HepG2 (cell line): Measurements from ENCODE around the gene KIAA1958. TPM values are rescaled to one million over a fixed set of nuclear protein-coding genes. Genes with fewer than 3 reads are reported as not detected.

Source experiments
- ARID4A ChIP-seq: sonication (generic); formaldehyde crosslinking; IDR thresholded peaks from 2 replicates; pipeline ENCODE4 v1.5.0; 2020; ENCODE audit warnings: mild to moderate bottlenecking, missing genetic modification reagents, borderline replicate concordance
- E2F1 ChIP-seq: sonication (generic); formaldehyde crosslinking; IDR thresholded peaks from 2 replicates; pipeline ENCODE4 v1.5.0; 2020; ENCODE audit warnings: missing genetic modification reagents
- EHMT2 ChIP-seq: fragments of 200-600 bp; sonication (generic); IDR thresholded peaks from 2 replicates; pipeline ENCODE4 v1.7.0; 2017; ENCODE audit warnings: antibody characterized with exemption, low read depth, low read length, borderline replicate concordance
- FOXP1 ChIP-seq, 2 experiments: fragments of 450-650 bp in 1 of 2; IDR thresholded peaks; 2 replicates each; pipeline ENCODE4 v1.6.1; 2017 to 2018; ENCODE audit warnings: antibody characterized with exemption in 1 of 2
- HNRNPL ChIP-seq: fragments of 200-400 bp; formaldehyde crosslinking; IDR thresholded peaks from 2 replicates; pipeline ENCODE4 v1.6.1; 2017; ENCODE audit warnings: mild to moderate bottlenecking, low read depth, low read length
- RXRB ChIP-seq: IDR thresholded peaks from 2 replicates; pipeline ENCODE4 v1.6.1; 2016; ENCODE audit warnings: borderline replicate concordance, missing genetic modification reagents, missing compliant biosample characterization
- SATB2 ChIP-seq: sonication (generic); formaldehyde crosslinking; IDR thresholded peaks from 2 replicates; pipeline ENCODE4 v1.5.0; 2020; ENCODE audit warnings: missing genetic modification reagents
- TAF15 ChIP-seq: fragments of 200-400 bp; formaldehyde crosslinking; IDR thresholded peaks from one replicate; pipeline ENCODE4 v1.6.1; 2018; ENCODE audit warnings: mild to moderate bottlenecking, low read depth, low read length; ENCODE audit not compliant: poor library complexity, severe bottlenecking
- TEAD2 ChIP-seq: sonication (generic); formaldehyde crosslinking; IDR thresholded peaks from 2 replicates; pipeline ENCODE4 v1.9.0; 2021; ENCODE audit warnings: missing genetic modification reagents
- THAP8 ChIP-seq: sonication (generic); formaldehyde crosslinking; IDR thresholded peaks from 2 replicates; pipeline ENCODE4 v1.5.1; 2020; ENCODE audit warnings: missing genetic modification reagents, mild to moderate bottlenecking, borderline replicate concordance
- ZFX ChIP-seq: sonication (generic); formaldehyde crosslinking; IDR thresholded peaks from 2 replicates; pipeline ENCODE4 v1.4.0; 2020; ENCODE audit warnings: mild to moderate bottlenecking, low read depth, missing genetic modification reagents, moderate library complexity
- ZNF256 ChIP-seq: sonication (generic); formaldehyde crosslinking; conservative IDR thresholded peaks from 2 replicates; pipeline ENCODE4 v1.4.0; 2020; ENCODE audit warnings: missing genetic modification reagents
- ZSCAN31 ChIP-seq: sonication (generic); formaldehyde crosslinking; IDR thresholded peaks from 2 replicates; pipeline ENCODE4 v1.5.0; 2020; ENCODE audit warnings: low read depth, mild to moderate bottlenecking, missing genetic modification reagents
- polyA plus RNA-seq, 8 experiments: library from polyadenylated mRNA; depleted of rRNA in 3 of 8; stranded (reverse) in 7 of 8; unstranded in 1 of 8; fragments of >200 nt; fragmentation: Illumina TruSeq in 4 of 8; extraction: Trizol in 4 of 8; gene quantifications; 2 replicates each; pipeline versions ENCODE4 v1.2.1 to v1.2.3, GENCODE V29; 2011 to 2016; ENCODE audit warnings: low read depth in 4 of 8, missing spikeins in 1 of 8, mixed read lengths in 1 of 8; ENCODE audit not compliant: insufficient read depth in 1 of 8
- total RNA-seq, 5 experiments: library from RNA; depleted of rRNA; stranded (reverse); fragments of >200 nt; fragmentation: Illumina TruSeq; extraction: Trizol; gene quantifications; 2 replicates each; pipeline ENCODE4 v1.2.3, GENCODE V29; 2016; ENCODE audit warnings: low read depth in 1 of 5
- TF ChIP-seq, protein P1 (sequence below): sonication (generic); formaldehyde crosslinking; IDR thresholded peaks from 2 replicates; pipeline ENCODE4 v1.5.1; 2020; ENCODE audit warnings: mild to moderate bottlenecking, missing genetic modification reagents

The KIAA1958 gene
- total and polyA plus RNA-seq, 2 of the 13 experiments (the other 11 are each of a cell fraction or from before 2014, with no cell fraction given): 8.5 to 10.3 TPM

DNA sequence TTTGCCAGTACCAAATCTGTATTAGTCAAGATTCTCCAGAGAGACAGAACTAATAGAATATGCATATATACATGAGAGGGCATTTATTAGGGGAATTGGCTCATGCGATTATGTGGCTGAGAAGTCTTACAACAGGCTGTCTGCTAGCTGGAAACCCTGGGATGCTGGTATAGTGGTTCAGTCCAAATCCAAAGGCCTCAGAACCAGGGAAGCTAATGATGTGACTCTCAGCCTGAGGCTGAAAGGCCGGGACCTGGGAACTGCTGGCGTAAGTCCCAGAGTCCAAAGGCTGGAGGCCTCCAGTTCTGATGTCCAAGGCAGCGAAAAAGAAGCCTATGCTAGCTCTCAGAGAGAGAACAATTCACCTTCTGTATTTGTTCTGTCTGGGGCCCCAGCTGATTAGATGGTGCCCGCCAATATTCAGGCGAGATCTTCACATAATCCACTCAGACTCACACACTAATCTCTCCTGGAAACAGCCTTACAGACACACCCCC lies 84.1 kb downstream of the KIAA1958 start (continued):
- TF ChIP-seq, protein P1, sequence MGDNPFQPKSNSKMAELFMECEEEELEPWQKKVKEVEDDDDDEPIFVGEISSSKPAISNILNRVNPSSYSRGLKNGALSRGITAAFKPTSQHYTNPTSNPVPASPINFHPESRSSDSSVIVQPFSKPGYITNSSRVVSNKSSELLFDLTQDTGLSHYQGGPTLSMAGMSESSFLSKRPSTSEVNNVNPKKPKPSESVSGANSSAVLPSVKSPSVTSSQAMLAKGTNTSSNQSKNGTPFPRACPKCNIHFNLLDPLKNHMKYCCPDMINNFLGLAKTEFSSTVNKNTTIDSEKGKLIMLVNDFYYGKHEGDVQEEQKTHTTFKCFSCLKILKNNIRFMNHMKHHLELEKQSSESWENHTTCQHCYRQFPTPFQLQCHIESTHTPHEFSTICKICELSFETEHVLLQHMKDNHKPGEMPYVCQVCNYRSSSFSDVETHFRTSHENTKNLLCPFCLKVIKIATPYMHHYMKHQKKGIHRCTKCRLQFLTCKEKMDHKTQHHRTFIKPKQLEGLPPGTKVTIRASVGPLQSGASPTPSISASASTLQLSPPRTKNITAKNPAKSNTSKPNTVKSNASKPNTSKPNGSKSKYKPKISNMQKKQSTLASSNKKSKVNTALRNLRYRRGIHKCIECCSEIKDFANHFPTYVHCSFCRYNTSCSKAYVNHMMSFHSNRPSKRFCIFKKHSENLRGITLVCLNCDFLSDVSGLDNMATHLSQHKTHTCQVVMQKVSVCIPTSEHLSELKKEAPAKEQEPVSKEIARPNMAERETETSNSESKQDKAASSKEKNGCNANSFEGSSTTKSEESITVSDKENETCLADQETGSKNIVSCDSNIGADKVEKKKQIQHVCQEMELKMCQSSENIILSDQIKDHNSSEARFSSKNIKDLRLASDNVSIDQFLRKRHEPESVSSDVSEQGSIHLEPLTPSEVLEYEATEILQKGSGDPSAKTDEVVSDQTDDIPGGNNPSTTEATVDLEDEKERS (CRISPR knock-in tag): no peak
- TF ChIP-seq ZFX (CRISPR knock-in tag) (peak; percentile 63), ZSCAN31 (no peak), HNRNPL (no peak), RXRB (peak; percentile 30; the same call in 1 of the 2 replicates), ZNF256 (CRISPR knock-in tag) (no peak), TEAD2 (CRISPR knock-in tag) (no peak), EHMT2 (peak; percentile 42; the same call in 1 of the 2 replicates), E2F1 (CRISPR knock-in tag) (peak; percentile 48; the same call in 1 of the 2 replicates), TAF15 (no peak), SATB2 (CRISPR knock-in tag) (no peak), FOXP1 (IDR thresholded peaks at IDR 0.05) (no peak), FOXP1 (CRISPR knock-in tag; IDR thresholded peaks at IDR 0.05) (peak; percentile 41; the same call in 1 of the 2 replicates), THAP8 (CRISPR knock-in tag) (no peak), ARID4A (CRISPR knock-in tag) (peak; percentile 48; the same call in 1 of the 2 replicates)
